Activated T-cell treated with anti-CD3 and anti-CD28 coated beads, Interleukin-2, amount 50 U/mL, for 4 hours (primary cell): ENCODE measurements around the gene NFIC. TPM values are rescaled to one million over a fixed set of nuclear protein-coding genes. Genes with fewer than 3 reads are reported as not detected.

Experiments
- ATAC-seq, 2 donors: fragments of 200-7000 bp; cut with Tn5 transposase; one replicate each; pipeline ENCODE4 v1.10.0; 2021
- DNase-seq: peaks from one replicate; pipeline ENCODE4 v3.0.0-alpha.2; 2020
- H3K27me3 Mint-ChIP-seq: one replicate; pipeline ENCODE4 v1.8.0; 2021; ENCODE audit warnings: low read depth, mixed read lengths
- H3K36me3 Mint-ChIP-seq: one replicate; pipeline ENCODE4 v1.8.0; 2022; ENCODE audit warnings: mixed read lengths; ENCODE audit not compliant: insufficient read depth
- H3K4me1 Mint-ChIP-seq: one replicate; pipeline ENCODE4 v1.8.0; 2021; ENCODE audit warnings: low read depth, mixed read lengths
- H3K4me3 Mint-ChIP-seq: one replicate; pipeline ENCODE4 v1.8.0; 2021; ENCODE audit warnings: mild to moderate bottlenecking, moderate library complexity, mixed read lengths
- H3K9me3 Mint-ChIP-seq: one replicate; pipeline ENCODE4 v1.8.0; 2021; ENCODE audit warnings: mixed read lengths
- total RNA-seq, 3 donors: library from RNA; stranded (reverse); gene quantifications; one replicate each; pipeline ENCODE4 v1.2.1, GENCODE V29; 2021

NFIC gene
- total RNA-seq, 3 donors from 2014 or later: 26.0 to 33.6 (median 30.3) TPM

- Mint-ChIP-seq H3K4me1 (peaks cover 3% of the 10 kb centered on the region), H3K4me3 (no peak overlapping the region), H3K9me3 (no peaks in the 10 kb centered on the region), H3K27me3 (no peaks in the 10 kb centered on the region), H3K36me3 (peaks cover 2% of the 10 kb centered on the region)
- ATAC-seq (no peak), DNase-seq (no peak)
These were observed 90.6 kb downstream of the NFIC start for GRCh38 chr19:3456925-3457527.

- peaks cover 3% of the 10 kb centered on the region for H3K4me1 Mint-ChIP-seq
- no peak for ATAC-seq
- no peak overlapping the region for H3K4me3 Mint-ChIP-seq
- no peak for DNase-seq
- no peaks in the 10 kb centered on the region for H3K27me3 Mint-ChIP-seq
- H3K36me3 Mint-ChIP-seq: peaks cover 5% of the 10 kb centered on the region
- no peaks in the 10 kb centered on the region for H3K9me3 Mint-ChIP-seq
These were observed 91.3 kb downstream of the NFIC start for GRCh38 chr19:3457528-3458228.

- Mint-ChIP-seq H3K27me3 (no peaks in the 10 kb centered on the region), H3K4me1 (peaks cover 3% of the 10 kb centered on the region), H3K36me3 (peaks cover 4% of the 10 kb centered on the region), H3K9me3 (no peaks in the 10 kb centered on the region), H3K4me3 (no peak overlapping the region)
- DNase-seq (no peak), ATAC-seq (no peak)
These were observed 92.1 kb downstream of the NFIC start for GRCh38 chr19:3458229-3459088.

GRCh38 chr19:3459089-3459881 lies 92.9 kb downstream of the NFIC start:
- DNase-seq (no peak), ATAC-seq (no peak)
- Mint-ChIP-seq H3K36me3 (peaks cover 4% of the 10 kb centered on the region), H3K27me3 (no peaks in the 10 kb centered on the region), H3K4me3 (no peak overlapping the region), H3K4me1 (peaks cover 3% of the 10 kb centered on the region), H3K9me3 (no peaks in the 10 kb centered on the region)

DNA sequence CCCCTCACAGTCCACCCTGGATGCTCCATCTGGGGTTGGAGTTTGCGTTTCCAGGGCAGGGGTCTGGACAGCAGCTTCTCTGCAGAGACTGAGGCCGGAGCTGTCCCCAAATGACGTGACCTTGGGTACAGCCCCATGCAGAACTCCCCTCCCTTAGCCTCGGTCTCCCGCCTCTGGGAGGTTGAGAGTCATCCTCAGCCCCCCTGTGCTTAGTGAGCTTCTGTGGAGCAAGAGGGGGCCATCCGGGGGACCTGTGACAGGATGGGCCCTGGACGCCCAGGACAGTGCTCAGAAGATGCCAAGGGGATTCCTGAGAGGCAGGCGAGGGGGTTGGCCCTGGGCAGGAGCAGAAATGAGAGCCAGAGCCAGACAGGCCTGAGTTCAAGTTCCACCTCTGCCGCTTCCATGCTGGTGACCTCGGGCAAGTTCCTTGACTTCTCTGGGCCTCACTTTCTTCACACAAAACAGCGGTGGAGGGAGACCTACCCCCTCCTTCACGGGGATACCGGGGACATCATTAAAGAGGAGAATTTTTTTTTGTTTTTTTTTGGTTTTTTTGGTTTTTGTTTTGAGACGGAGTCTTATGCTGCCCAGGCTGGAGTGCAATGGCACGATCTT lies 93.7 kb downstream of the NFIC start:
- no peak for ATAC-seq
- no peaks in the 10 kb centered on the region for H3K27me3 Mint-ChIP-seq

GRCh38 chr19:3462991-3463713 lies 96.8 kb downstream of the NFIC start:
- Mint-ChIP-seq H3K4me1 (peaks cover 2% of the 10 kb centered on the region), H3K36me3 (peaks cover 4% of the 10 kb centered on the region), H3K9me3 (no peaks in the 10 kb centered on the region), H3K27me3 (no peaks in the 10 kb centered on the region), H3K4me3 (no peak overlapping the region)
- ATAC-seq (no peak), DNase-seq (no peak)

More for the DNA sequence above, 93.7 kb downstream of the NFIC start:
- no peak for DNase-seq
- Mint-ChIP-seq H3K36me3 (peaks cover 4% of the 10 kb centered on the region), H3K4me3 (no peak overlapping the region), H3K9me3 (no peaks in the 10 kb centered on the region), H3K4me1 (peaks cover 3% of the 10 kb centered on the region)

DNA sequence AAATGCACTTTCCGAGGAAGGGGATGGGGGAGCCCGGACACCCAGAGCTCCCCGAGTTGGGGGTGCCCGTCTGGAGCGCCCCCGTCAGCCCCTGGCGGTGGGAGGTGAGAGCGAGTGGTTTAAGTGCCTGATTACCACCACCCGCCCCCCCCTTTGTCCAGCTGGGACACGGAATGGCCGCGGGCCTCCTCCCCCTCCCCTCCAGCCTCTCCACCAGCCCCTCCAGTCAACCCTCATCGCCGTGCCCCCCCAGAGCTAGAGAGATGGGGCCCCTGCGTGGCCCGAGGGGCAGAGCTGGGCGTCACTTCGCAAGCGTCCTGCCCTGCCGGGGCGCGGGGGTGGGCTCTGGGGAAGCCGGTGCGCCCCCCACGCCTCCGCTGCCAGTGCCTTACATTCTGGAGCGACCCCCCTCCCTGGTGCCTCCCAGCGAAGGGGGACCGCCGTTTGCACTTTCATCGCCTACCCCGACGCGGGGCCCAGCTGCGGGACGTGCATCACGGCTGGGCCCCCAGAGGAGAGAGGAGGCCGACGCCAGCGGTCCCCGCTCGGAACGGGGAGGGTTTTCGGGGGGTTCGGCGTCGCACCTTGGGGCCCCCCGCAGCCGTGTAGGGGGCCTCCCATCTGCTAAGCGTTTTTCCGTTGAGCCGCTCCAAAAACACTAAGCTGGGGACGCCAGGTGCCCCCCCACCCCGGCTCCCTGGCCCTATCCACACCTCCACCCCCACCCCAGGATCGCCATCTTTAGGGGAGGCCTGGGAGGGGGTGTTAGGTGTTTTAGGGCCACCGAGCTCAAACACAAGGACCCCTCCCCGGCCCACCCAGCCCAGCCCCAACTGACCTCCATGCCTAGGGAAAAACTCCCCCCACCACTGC lies 97.6 kb downstream of the NFIC start:
- no peaks in the 10 kb centered on the region for H3K4me1 Mint-ChIP-seq
- H3K36me3 Mint-ChIP-seq: peaks cover 4% of the 10 kb centered on the region
- no peaks in the 10 kb centered on the region for H3K27me3 Mint-ChIP-seq
- H3K9me3 Mint-ChIP-seq: no peaks in the 10 kb centered on the region
- ATAC-seq: no peak
- H3K4me3 Mint-ChIP-seq: no peak overlapping the region
- no peak for DNase-seq

DNA sequence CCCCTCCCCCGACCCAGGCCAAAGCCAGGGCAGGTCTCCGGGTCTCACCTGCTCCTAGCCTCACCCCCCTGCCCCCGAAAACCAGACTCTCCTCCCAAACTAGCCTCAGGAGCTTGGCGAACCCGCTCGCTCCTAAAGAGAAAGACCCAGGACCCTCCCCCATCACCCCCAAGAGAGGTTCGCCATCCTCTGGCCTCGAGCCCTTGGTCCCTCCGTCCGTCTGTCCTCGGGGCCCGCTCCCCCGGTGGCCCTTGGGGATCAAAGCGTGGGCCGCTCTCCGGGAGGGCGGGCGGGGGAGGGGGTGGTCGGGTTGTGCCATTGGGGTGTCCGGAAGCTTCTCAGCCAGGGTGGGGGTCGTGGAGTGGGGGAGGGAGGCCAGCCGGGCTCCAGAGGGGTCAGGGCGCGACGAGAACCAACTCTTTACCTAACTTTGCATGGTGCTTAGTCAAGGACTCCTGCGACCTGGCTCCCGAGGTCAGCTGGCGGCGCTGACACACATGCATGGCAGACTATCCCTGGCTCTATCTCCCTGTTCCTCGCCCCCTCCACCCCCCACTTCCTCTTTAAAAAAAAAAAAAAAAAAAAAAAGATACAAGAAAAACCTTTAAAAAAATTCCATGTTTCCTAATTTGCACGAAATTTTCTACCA lies 98.3 kb downstream of the NFIC start:
- ATAC-seq (no peak), DNase-seq (no peak)
- Mint-ChIP-seq H3K4me1 (no peaks in the 10 kb centered on the region), H3K27me3 (no peaks in the 10 kb centered on the region), H3K36me3 (peaks cover 4% of the 10 kb centered on the region), H3K9me3 (no peaks in the 10 kb centered on the region), H3K4me3 (no peak overlapping the region)

GRCh38 chr19:3465552-3465951 lies 99.2 kb downstream of the NFIC start:
- no peak for DNase-seq
- Mint-ChIP-seq H3K27me3 (no peaks in the 10 kb centered on the region), H3K9me3 (no peaks in the 10 kb centered on the region), H3K36me3 (peaks cover 4% of the 10 kb centered on the region), H3K4me1 (no peaks in the 10 kb centered on the region), H3K4me3 (no peak overlapping the region)
- ATAC-seq: no peak

GRCh38 chr19:3466635-3467034 lies 100.3 kb downstream of the NFIC start:
- peaks cover 4% of the 10 kb centered on the region for H3K36me3 Mint-ChIP-seq
- no peaks in the 10 kb centered on the region for H3K27me3 Mint-ChIP-seq
- ATAC-seq (no peak), DNase-seq (no peak)
- H3K4me3 Mint-ChIP-seq: no peak overlapping the region
- H3K9me3 Mint-ChIP-seq: no peaks in the 10 kb centered on the region
- H3K4me1 Mint-ChIP-seq: no peaks in the 10 kb centered on the region

DNA sequence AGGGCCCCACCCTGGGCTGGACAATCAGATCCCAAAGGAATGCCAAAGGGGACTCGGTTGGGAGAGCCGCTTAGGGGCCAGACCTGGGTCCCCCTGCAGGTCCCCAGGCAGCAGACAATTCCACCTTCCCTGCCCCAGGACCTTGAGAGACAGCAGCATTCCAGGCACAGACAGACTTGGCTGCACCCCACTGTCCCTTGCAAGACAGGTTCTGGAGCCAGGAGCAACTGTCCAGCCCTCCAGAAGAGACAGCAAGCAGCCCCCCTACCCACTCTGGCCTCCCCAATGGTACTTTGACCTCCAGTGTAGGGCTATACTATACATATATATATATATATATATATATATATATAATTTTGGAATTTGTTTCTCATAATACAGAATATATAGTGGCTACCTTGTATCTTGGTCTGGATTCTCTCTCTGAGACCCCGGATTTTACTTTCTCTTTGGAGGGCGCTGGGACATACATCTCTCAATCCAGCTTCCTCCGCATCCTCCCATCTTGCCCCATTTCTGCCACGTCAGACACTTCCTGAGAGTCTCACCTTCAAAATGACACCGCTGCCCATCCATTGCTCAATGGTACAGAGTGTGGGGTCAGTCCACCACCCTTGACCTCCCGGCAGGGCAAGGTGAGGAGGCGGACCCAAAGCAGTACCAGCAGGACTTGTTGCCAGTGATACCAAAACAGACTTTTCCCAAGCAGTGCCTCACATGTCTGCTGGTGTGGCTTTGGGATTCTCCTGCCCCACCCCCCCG lies 101.2 kb downstream of the NFIC start:
- Mint-ChIP-seq H3K36me3 (peaks cover 2% of the 10 kb centered on the region), H3K4me1 (no peaks in the 10 kb centered on the region), H3K9me3 (no peaks in the 10 kb centered on the region), H3K27me3 (no peaks in the 10 kb centered on the region), H3K4me3 (no peak overlapping the region)
- ATAC-seq (no peak), DNase-seq (no peak)

GRCh38 chr19:3468211-3468610 lies 101.8 kb downstream of the NFIC start:
- DNase-seq (no peak), ATAC-seq (no peak)
- Mint-ChIP-seq H3K4me1 (no peaks in the 10 kb centered on the region), H3K4me3 (no peak overlapping the region), H3K9me3 (no peaks in the 10 kb centered on the region), H3K27me3 (no peaks in the 10 kb centered on the region), H3K36me3 (no peaks in the 10 kb centered on the region)
